ENCODE data around the gene SMIM3. TPM values are rescaled to one million over a fixed set of nuclear protein-coding genes. Genes with fewer than 3 reads are reported as not detected.

SMIM3 gene
- total and polyA plus RNA-seq, 2 of the 8 experiments (the other 6 are each of a cell fraction or from before 2014, with no cell fraction given) = 10.4 to 15.7 TPM

DNA sequence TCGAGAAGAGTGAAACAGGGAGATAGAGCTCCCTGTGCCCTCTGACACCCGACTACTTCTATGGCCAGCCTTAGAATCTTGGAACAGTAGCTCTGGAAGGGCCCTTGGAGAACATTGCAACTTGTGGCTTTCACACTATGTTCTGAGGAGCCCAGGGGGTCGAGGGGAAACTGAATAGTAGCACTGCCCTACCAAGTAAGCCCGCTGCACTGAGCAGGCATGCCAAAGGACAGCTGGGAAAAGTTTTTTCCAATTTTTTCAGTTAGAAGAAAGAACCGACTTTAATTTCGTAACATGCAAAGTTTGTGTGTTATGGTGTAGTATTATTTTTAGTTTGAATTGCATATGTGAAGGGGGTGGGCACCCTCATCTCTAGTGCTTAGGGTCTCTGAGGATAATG is 10.9 kb downstream of the SMIM3 start:
- 87 to 100% methylated on average over 1 to 6 of the region's 6 CpGs for WGBS, 2 experiments (ENCODE audit: extremely low coverage in 1 of 2, insufficient coverage in 1 of 2, insufficient read length in 1 of 2, insufficient replicate concordance in 2 of 2, low coverage in 1 of 2, low lambda C conversion rate in 2 of 2, missing lambda C conversion rate in 1 of 2)
- H3K23me2 ChIP-seq (ENCODE audit: low read depth, low read length) = no peaks in the 10 kb centered on the region; the same call in 1 of the 2 replicates
- H4K20me1 ChIP-seq (replicated peaks in 1 of 2; ENCODE audit: control insufficient read depth in 1 of 2, insufficient read depth in 2 of 2, low read length in 2 of 2) = no peaks in the 10 kb centered on the region
- no peak overlapping the region for H4K5ac ChIP-seq (ENCODE audit: insufficient read length, low read depth, low read length)
- no peak overlapping the region for H3K14ac ChIP-seq (ENCODE audit: insufficient read length)
- ChIA-PET CTCF (ENCODE audit: partially characterized antibody) (interaction anchor here (0.6 to 4.7 kb wide), 5 partner anchors 9 to 273 kb away, joined by 3 to 32 read pairs (median 6); no protein-coding TSS in a partner anchor), POLR2A (ENCODE audit: partially characterized antibody) (interaction anchor here (0.9 to 2.0 kb wide), 2 partner anchors 10 to 11 kb away, joined by 3 to 7 read pairs; partner anchors contain the start of gene SMIM3)
- TF ChIP-seq CHD1 (IDR thresholded peaks at IDR 0.05; ENCODE audit: low read depth, low read length) (no peak), RBBP5 (IDR thresholded peaks at IDR 0.05; ENCODE audit: borderline replicate concordance, low read depth, low read length) (no peak), HDAC2 (IDR thresholded peaks at IDR 0.05; ENCODE audit: borderline replicate concordance in 1 of 2, low read depth in 2 of 2, low read length in 2 of 2) (no peak), RXRA (IDR thresholded peaks at IDR 0.05; ENCODE audit: insufficient read depth, low read depth, low read length) (no peak), USF2 (IDR thresholded peaks at IDR 0.05; ENCODE audit: low read length) (no peak), CHD2 (IDR thresholded peaks at IDR 0.05; ENCODE audit: low read length) (no peak), CTBP2 (IDR thresholded peaks at IDR 0.05; ENCODE audit: borderline replicate concordance, insufficient read depth, insufficient read length, low read length) (no peak)
- no peaks in the 10 kb centered on the region for H3K36me3 ChIP-seq (ENCODE audit: control insufficient read depth in 2 of 4, insufficient read depth in 4 of 4, low read length in 3 of 4)
- H3K18ac ChIP-seq (ENCODE audit: extremely low read depth, low read length) = no peak overlapping the region
- H2BK120ac ChIP-seq (replicated peaks; ENCODE audit: low read depth, low read length) = no peak overlapping the region
- H3K4me1 ChIP-seq (replicated peaks in 1 of 4; ENCODE audit: control insufficient read depth in 3 of 4, insufficient read depth in 4 of 4, low read length in 3 of 4) = 0 out of 7 replicates have a peak, but pooled peaks cover 0 to 5% (median 0%) of the 10 kb centered on the region in 4 experiments
- no peak overlapping the region for H3K9ac ChIP-seq (replicated peaks in 1 of 4; ENCODE audit: extremely low read depth in 1 of 4, low read depth in 3 of 4, low read length in 3 of 4)
- no peak overlapping the region for H2BK12ac ChIP-seq (ENCODE audit: low read depth, low read length)
- 0 out of 4 replicates have a peak, but pooled peaks cover 0 to 4% of the 10 kb centered on the region in 2 experiments for H3K79me2 ChIP-seq (ENCODE audit: control insufficient read depth in 1 of 2, insufficient read depth in 2 of 2, low read length in 2 of 2)
- H3K27me3 ChIP-seq (replicated peaks in 1 of 4; ENCODE audit: control insufficient read depth in 3 of 4, extremely low read depth in 1 of 4, insufficient read depth in 3 of 4, low read length in 3 of 4) = no peaks in the 10 kb centered on the region
- H2AK5ac ChIP-seq (ENCODE audit: low read depth, low read length) = no peak overlapping the region
- H3K56ac ChIP-seq (replicated peaks; ENCODE audit: insufficient read length, low read depth, low read length) = no peak overlapping the region
- no peak overlapping the region for H2BK20ac ChIP-seq (ENCODE audit: low read length)
- no peak overlapping the region for H4K91ac ChIP-seq (replicated peaks; ENCODE audit: insufficient read length, low read length)
- no peak overlapping the region for H3K4me2 ChIP-seq (ENCODE audit: insufficient read depth in 1 of 2, low read depth in 2 of 2, low read length in 2 of 2)
- H2BK15ac ChIP-seq (ENCODE audit: low read length) = no peak overlapping the region
- no peak overlapping the region for H3K4me3 ChIP-seq (ENCODE audit: extremely low read depth in 1 of 4, insufficient read depth in 2 of 4, low read depth in 3 of 4, low read length in 4 of 4)
- no peaks in the 10 kb centered on the region; a peak in 2 of 4 replicates for H3K9me3 ChIP-seq (ENCODE audit: insufficient read depth in 2 of 2, low read depth in 1 of 2, low read length in 1 of 2)
- H3K4ac ChIP-seq (replicated peaks; ENCODE audit: insufficient read length, low read depth, low read length) = no peak overlapping the region
- no peak overlapping the region for H2BK5ac ChIP-seq (ENCODE audit: low read depth, low read length)
- H2AFZ ChIP-seq (ENCODE audit: low read length) = no peak overlapping the region
- H3K27ac ChIP-seq (ENCODE audit: low read depth, low read length) = no peak overlapping the region
- FAIRE-seq (no peak), DNase-seq (ENCODE audit: low read depth in 1 of 2, low spot score in 2 of 2) (no peak)
- H3K79me1 ChIP-seq (ENCODE audit: low read depth, low read length) = no peaks in the 10 kb centered on the region
- H4K8ac ChIP-seq (ENCODE audit: extremely low read depth, insufficient read depth, low read length) = no peak overlapping the region
- H3K23ac ChIP-seq (ENCODE audit: insufficient read length) = no peak overlapping the region
